ENCODE data around the gene ZNF350. TPM values are rescaled to one million over a fixed set of nuclear protein-coding genes. Genes with fewer than 3 reads are reported as not detected.
A peak's percentile ranks its signal among the peaks of the same experiment; 100 is the strongest.

The ZNF350 gene
- total RNA-seq, 1 experiment from 2014 or later, result 2.3 TPM

- POLR2A ChIA-PET, result no interaction called here
Observed at GRCh38 chr19:51915324-51915867, 71.2 kb downstream of the ZNF350 start.

More at GRCh38 chr19:51915324-51915867, 71.2 kb downstream of the ZNF350 start:
- Histone ChIP-seq H3K27ac (ENCODE audit: low read depth, low read length) (no peak overlapping the region), H3K27me3 (ENCODE audit: insufficient read depth, low read length) (no peaks in the 10 kb centered on the region), H3K4me1 (ENCODE audit: control insufficient read depth in 1 of 2, insufficient read depth in 2 of 2, low read length in 2 of 2) (no peaks in the 10 kb centered on the region), H3K9me3 (ENCODE audit: control insufficient read depth in 1 of 2, insufficient read depth in 1 of 2, low read depth in 1 of 2, low read length in 2 of 2) (peaks cover 30 to 35% of the 10 kb centered on the region in 2 experiments; a peak in 3 of 4 replicates), H3K79me2 (ENCODE audit: insufficient read depth, low read length) (no peaks in the 10 kb centered on the region), H3K9ac (ENCODE audit: low read length) (no peak overlapping the region), H2AFZ (ENCODE audit: low read depth, low read length, poor library complexity, severe bottlenecking) (no peak overlapping the region), H3K4me3 (replicated peaks in 1 of 2; ENCODE audit: low read depth in 1 of 2, low read length in 2 of 2) (no peak overlapping the region), H4K20me1 (ENCODE audit: insufficient read depth) (no peaks in the 10 kb centered on the region), H3K36me3 (ENCODE audit: control insufficient read depth in 1 of 2, insufficient read depth in 2 of 2, low read length in 2 of 2) (no peaks in the 10 kb centered on the region), H3K4me2 (ENCODE audit: low read length) (no peak overlapping the region), H3K9me2 (ENCODE audit: insufficient read depth) (no peaks in the 10 kb centered on the region)
- CTCF ChIA-PET, result no interaction called here
- BruUV-seq (replicated peaks), result no TSS peak
- RAD21 ChIA-PET (ENCODE audit: low non-redundant PET in 1 of 2, low total read pairs in 2 of 2, uncharacterized antibody in 2 of 2, unreplicated experiment in 2 of 2), result no interaction called here
- intact Hi-C loops (cut with micrococcal nuclease), result no loop called here
- no peak for ATAC-seq
- DNase-seq (ENCODE audit: low read depth, low spot score), result no peak
- TF ChIP-seq ZNF274 (IDR thresholded peaks at IDR 0.05; ENCODE audit: low read depth, low read length), result peak; percentile 93
- TF ChIP-seq YY1 (IDR thresholded peaks at IDR 0.05; ENCODE audit: extremely low read depth, insufficient replicate concordance, low read depth, low read length), result no peak

Other genes starting within 250 kb of the ZNF350 start
- gene FPR1, start 235.0 kb downstream of the ZNF350 start, total RNA-seq (2021; ENCODE audit: unreplicated experiment), result not detected
- not detected for gene FPR2, start 225.7 kb downstream of the ZNF350 start, total RNA-seq (2021; ENCODE audit: unreplicated experiment)
- gene FPR3, start 191.7 kb downstream of the ZNF350 start, total RNA-seq (2021; ENCODE audit: unreplicated experiment), result not detected
- gene ZNF577, start 98.9 kb downstream of the ZNF350 start, total RNA-seq (2021; ENCODE audit: unreplicated experiment), result 5.8 TPM
- 7.3 TPM for gene ZNF649, start 81.8 kb downstream of the ZNF350 start, total RNA-seq (2021; ENCODE audit: unreplicated experiment)
- gene ZNF613, start 59.4 kb downstream of the ZNF350 start, total RNA-seq (2021; ENCODE audit: unreplicated experiment), result 2.2 TPM
- 1.6 TPM for gene ZNF615, start 21.4 kb upstream of the ZNF350 start, total RNA-seq (2021; ENCODE audit: unreplicated experiment)
- 3.6 TPM for gene ZNF614, start 41.5 kb upstream of the ZNF350 start, total RNA-seq (2021; ENCODE audit: unreplicated experiment)
- gene ZNF432, start 62.0 kb upstream of the ZNF350 start, total RNA-seq (2021; ENCODE audit: unreplicated experiment), result 0.64 TPM
- 0.10 TPM for gene ZNF841, start 108.9 kb upstream of the ZNF350 start, total RNA-seq (2021; ENCODE audit: unreplicated experiment)
- 9.7 TPM for gene ZNF616, start 153.1 kb upstream of the ZNF350 start, total RNA-seq (2021; ENCODE audit: unreplicated experiment)
- gene ZNF836, start 184.8 kb upstream of the ZNF350 start, total RNA-seq (2021; ENCODE audit: unreplicated experiment), result not detected
- gene PPP2R1A, start 203.2 kb upstream of the ZNF350 start, total RNA-seq (2021; ENCODE audit: unreplicated experiment), result 266 TPM

All from HCT116 (cell line).